RKO (cell line): ENCODE data around the gene TPCN2.

Experiments
- DNase-seq: peaks from one replicate; pipeline ENCODE4 v3.0.0-alpha.2; 2016; ENCODE audit warnings: low spot score

Gene TPCN2

DNA sequence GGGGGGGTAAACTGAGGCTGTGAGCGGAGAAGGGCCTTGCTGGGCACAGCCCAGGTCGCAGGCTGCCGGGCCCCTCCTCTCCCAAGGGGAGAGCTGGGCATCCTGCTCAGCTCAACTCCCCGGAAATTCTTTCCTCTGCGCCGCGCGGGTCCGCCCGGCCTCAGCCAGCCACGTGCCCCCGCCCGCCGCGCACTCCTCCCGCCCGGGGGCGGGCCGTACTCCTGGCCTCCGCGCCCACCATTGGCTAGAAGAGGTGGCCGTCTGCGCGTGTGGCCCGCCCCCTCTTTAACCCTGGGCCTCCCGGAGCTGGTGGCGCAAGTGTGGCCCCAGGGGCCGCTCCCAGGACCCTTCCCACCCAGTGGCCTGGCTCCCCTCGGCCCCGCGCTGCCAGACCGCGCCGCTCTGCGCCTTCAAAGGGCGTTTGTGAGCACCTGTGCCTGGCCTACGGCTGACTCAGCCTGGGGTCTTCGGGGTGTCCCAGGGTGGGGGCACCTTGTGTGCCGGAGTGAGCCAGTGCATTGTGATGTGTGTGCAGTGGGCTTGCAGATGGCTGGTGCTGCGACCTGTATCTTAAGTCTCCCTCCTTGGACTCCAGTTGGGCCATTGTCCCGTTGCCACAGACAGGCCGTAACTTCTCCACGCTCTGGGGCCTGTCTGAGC is 37.6 kb upstream of the TPCN2 start:
- DNase-seq, result no peak

GRCh38 chr11:69011624-69012091 is 37.1 kb upstream of the TPCN2 start:
- no peak for DNase-seq

DNA sequence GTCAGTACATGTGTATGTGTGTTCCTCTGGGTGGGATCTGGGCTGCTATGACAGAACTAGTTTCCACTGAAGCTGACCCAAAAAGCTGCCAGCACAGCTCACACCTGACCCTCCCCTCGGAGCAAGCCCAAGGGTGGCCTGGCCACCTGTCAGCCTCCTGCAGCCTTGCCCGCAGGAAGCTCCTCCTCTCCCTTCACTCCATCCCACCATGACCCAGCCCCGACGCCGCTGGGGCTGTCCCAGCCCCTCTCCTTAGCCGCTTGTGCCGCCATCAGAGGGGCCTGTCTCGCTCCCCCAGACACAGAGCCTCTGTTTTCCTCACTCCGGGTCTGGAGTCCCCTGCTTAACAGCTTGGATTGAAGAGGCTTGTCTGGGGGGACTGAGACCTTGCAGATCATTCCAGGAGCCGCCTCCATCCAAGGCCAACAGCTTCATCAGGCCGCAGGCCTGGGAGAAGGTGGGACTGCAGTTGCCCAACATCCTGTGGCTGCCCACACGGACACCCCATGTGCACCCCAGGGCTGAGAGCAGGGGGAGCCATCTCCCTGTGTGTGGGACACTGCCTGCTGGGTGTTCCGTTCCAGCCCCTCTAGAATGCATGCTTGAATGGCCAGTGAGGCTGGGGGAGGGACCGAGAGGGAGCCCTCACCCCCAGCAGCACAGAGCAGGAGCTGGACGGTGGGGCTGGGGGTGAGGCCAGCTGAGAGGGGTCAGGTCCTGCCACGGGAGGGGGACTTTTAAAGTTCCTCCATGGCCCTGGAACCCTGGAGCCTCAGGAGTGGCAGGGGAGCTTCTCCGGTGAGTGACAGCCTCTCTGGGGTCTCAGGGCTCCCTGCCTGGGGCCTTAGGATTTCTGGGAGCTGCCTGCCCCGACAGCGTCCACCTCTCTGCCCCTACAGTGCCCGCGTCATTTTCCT is 36.4 kb upstream of the TPCN2 start:
- DNase-seq, result no peak

DNA sequence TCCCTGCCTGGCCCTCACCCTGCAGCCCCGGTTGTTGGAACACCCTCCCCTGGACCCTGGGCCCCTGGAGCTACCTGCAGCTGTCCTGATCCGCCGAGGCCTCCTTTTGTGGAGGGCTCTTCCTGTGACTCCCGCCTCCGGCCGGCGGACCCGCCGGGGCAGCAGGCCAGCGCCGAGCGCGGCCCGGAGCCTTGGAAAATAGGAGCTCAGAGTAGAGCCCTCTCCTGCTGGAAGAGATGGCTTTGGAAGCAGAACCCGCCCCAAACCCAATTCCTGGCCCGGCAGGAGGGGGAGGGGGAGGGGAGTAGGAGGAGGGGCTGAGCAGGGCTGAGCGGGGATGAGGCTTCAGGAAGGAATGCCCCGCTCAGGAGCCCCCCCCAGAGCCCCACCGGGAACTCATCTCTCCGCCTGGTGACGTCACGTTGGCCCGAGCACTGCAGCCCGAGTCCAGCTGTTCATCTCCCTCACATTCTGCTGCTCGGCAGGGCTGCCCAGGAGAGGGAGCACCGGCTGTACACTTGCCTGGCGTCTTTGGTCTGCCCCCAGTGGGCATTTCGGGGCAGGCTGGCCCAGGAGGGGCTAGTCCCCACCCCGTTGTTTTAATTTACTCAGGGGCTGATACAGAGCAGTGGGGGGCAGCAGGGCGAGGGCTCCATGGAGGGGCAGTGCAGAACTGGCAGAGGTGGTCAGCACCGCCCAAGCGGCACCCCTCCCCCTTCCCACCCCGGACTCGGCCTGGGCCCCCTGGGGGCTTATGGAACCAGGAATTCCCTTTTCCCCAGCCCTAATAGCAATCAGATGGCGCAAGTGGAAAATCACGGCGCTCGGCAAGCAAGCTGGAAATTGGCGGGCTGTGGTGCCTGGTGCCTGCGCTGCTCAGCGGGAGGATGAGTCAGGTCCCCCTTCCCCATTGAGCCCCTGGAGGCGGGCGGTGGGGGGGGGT is 35.5 kb upstream of the TPCN2 start, which contains the start of gene MRGPRF:
MRGPRF (minus strand) TSS at position 238 of the 943 bp plus-strand sequence. CDS start 3,345 bp downstream, outside the sequence.
- DNase-seq, result no peak

DNA sequence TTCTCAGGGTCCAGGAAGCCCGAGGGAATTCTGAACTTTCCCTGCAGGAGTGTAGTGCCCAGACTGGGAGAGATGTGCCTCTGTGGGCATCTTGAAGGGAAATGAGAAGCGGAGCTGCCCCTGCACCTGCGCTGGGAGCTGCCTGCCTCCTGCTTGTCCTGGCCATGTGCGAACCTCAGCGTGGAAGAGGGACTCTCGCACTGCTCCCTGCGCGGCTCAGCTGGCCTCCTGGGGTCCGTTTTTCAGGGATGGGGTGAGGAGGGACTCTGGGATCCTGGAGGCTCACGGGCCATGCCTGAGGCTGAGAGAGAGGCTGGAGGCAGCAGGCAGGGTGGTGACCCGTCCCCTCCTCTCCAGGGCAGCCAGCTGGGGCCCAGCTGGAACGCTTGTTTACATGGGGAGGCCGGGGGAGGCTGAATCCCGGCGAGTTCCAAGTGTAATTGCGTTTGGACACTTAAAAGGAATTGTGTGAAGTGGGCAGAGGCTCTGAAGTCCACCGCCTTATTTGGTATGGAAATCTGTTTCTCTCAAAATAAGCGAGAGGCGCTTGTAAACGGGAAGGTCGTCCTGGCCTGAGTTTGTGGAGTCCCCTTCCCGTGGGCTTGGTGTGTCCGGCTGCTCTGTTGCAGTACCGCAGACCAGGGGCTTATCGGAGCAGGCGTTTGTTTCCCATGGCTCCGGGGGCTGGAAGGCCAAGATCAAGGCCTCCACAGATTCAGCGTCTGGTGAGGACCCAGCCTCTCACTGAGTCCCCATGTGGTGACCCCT is 34.5 kb upstream of the TPCN2 start:
- no peak for DNase-seq

DNA sequence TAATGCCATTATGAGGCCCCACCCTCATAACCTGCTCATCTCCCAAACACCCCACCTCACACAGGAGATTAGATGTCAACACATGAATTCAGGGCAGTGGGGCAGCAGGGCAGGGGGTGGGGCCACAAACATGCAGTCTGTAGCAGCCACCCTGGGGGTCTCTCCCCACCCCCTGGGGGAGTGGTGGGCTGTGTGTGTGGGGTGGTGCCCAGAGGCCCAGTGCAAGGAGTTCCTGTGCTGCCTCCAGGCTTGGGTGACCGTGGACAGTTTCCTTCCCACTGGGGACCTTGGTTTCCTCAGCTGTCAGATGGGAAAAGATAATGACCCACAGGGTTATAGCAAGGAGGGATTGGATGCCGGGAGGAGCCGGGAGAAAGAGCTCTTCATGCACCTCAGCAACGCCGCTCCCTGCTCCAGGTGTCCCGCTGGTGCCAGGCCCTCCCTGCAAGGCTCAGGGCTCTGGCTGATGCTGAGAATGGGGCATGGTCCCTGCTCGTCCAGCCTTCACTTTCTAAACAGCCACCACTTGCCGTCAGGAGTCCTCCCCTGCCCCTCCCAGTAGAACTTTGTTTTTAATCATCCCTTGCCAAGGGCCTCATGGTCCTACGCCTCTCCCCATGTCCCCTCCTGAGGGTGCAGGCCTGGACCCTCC is 33.7 kb upstream of the TPCN2 start:
- DNase-seq, result no peak

- no peak for DNase-seq
Observed at GRCh38 chr11:69017951-69018350, 30.8 kb upstream of the TPCN2 start.

GRCh38 chr11:69018924-69019323 is 29.8 kb upstream of the TPCN2 start:
- no peak for DNase-seq

- DNase-seq, result no peak
Observed at GRCh38 chr11:69022260-69022659, 26.5 kb upstream of the TPCN2 start.

DNA sequence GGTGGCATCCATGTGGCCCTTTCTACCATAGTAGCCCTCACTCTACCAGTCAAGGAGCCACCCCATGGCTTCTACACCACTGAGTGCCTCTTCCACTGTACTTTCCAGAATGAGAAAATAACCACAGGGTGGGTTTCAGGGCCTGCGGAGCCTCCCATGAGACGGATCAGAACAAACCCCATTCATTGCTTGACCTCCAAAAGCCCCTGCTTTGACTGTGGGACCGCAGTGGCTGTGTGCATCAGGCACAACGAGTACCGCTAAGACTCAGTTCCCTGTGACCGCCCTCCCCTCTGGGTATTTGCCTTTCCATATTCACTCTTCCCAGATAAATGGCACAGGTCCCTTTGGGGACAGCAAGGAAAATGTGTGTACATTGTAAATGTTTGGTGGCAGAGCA is 24.2 kb upstream of the TPCN2 start:
- DNase-seq, result no peak

DNA sequence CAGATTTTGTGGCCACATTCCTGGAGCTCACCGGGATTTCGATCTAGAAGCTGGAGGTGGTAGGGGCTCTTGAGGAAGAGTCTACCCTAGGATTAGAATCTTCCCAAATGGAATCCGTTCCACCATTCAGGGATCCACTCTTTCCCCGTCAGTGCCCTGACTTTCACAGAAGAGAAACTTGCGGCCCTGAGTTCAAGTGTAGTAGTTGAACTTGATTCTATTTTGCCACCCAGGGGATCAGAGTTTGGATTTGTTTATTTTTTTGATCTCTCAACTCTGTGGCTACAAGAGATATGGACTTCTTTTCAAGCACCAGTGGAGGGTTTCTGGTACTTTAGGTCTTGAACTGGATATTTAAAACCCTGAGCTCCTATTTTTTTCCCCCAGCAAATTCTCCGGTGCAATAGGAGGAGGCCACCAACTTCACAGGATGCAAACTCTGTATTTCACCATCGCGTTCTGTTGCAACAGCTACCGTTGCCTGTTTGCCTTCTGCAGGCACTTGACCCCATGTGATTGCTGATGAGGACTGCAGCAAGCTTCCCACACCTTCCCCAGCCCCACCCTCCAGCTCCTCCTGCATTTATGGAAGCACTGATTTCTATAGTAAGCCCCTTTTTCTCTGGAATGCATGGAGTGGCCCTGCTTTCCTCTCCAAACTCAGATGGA is 20.9 kb upstream of the TPCN2 start:
- DNase-seq, result no peak

- no peak for DNase-seq
Observed at GRCh38 chr11:69030301-69030700, 18.4 kb upstream of the TPCN2 start.

- DNase-seq, result no peak
Observed at GRCh38 chr11:69032833-69033232, 15.9 kb upstream of the TPCN2 start.

GRCh38 chr11:69033431-69033830 is 15.3 kb upstream of the TPCN2 start:
- DNase-seq, result no peak

DNA sequence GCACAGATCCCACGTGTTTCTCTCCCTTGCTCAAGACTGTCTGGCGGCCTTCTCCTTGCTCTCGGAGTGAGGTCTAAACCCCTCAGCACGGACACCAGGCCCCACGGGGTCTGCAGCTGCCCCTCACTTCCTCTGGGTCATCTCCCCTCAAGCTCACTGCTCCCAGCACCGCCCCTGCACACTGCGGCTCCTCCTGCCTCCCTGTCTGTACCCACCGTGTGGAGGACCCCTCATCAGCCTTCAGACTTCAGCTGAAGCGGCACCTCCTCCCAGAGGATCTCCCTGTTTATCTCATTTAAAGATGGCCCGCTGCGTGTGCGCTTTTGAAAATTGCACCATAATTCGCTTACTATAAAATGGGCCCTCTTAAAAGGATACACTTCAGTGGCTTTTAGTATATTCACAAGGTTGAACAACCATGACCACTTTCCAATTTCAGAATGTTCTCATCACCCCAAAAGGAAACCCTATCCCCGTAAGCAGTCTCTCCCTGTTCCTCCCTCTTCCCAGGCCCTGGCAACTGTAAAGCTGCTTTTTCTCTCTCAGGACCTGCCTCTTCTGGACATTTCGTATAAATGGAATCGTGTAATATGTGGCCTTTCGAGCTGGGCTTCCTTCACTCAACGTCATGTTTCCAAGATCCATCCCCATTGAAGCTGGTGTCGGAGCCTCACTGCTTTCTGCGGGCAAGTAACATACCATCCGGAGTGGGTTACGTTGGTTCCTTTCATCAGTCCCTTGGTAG is 14.4 kb upstream of the TPCN2 start:
- DNase-seq, result no peak

DNA sequence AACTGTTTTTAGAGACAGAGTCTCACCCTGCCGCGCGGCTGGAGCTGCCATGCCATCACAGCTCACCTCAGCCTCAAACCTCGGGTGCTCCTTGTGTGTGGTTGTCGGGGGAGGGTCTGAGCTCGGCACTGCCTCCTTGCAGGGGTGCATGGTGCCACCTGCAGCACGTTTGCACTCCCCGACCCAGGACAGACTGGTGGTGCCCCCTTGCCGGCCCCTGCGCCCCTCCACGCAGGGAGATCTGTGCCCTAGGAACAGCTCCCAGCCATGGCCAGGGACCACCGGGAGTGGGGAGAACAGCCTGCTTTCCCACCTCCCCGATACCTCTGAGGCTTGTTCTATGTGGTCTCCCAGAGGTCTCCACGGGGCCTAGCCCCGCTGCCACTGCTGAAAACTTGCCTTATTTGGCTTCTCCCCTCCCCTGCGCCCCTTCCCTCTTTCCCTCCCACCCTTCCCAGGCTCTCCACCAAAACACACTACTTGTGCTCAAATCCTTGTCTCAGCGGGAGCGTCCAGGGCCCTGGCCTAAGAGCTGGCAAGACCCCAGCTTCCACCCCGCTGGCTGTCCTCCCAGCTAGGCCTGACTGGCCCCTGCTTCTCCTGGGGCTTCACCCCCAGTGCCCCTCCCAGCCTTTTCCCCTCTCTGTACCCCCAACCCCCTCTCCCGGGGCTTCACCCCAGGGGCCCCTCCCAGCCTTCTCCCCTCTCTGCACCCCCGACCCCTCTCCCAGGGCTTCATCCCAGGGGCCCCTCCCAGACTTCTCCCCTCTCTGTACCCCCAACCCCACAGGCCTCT is 13.4 kb upstream of the TPCN2 start:
- DNase-seq, result no peak

GRCh38 chr11:69035946-69036340 is 12.8 kb upstream of the TPCN2 start:
- DNase-seq, result no peak

DNA sequence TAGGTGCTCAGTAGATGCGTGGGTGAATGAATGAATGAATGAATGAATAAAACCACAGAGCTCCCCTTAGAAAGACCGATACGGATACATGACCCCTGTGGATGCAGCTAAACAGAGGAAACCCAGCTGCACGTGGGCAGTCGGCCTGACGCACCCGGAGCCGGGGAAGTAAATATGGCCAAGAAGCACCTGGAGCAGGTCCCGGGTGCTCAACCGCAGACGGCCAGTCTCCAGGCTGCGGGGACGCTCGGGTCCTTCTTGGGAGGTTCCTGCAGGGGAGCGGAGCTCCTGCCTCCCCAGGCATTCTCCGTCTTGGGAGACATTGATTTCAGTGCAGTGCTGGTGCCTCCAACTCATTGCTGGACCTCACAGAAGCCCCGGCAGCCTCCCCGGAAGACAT is 11.7 kb upstream of the TPCN2 start:
- no peak for DNase-seq

- DNase-seq, result no peak
Observed at GRCh38 chr11:69037544-69037943, 11.2 kb upstream of the TPCN2 start.
